ENCODE measurements around the gene HSPB6. TPM values are rescaled to one million over a fixed set of nuclear protein-coding genes. Genes with fewer than 3 reads are reported as not detected.

Gene HSPB6
- polyA plus RNA-seq, 1 donor (not counting 4 experiments of a cell fraction or from before 2014, with no cell fraction given) = not detected

- peaks cover 2% of the 10 kb centered on the region for H4K20me1 ChIP-seq (ENCODE audit: control insufficient read depth, extremely low read depth, insufficient read depth, low read length)
- DNase-seq (ENCODE audit: low read depth, low spot score) = no peak
Observed at GRCh38 chr19:35792312-35792711, 35.5 kb upstream of the HSPB6 start.

GRCh38 chr19:35791814-35792279, 35.0 kb upstream of the HSPB6 start:
- no peaks in the 10 kb centered on the region for H3K9me3 ChIP-seq (ENCODE audit: control insufficient read depth, low read depth, low read length)
- dilution Hi-C loops (cut with MboI; ENCODE audit: extremely low pct_ligation_motif_present, low sequenced_read_pairs) = no loop called here
- H3K27me3 ChIP-seq (ENCODE audit: control insufficient read depth, extremely low read depth, insufficient read depth, low read length) = peaks cover 6% of the 10 kb centered on the region
- FAIRE-seq (no peak), DNase-seq (ENCODE audit: low read depth, low spot score) (no peak)
- H2AFZ ChIP-seq (ENCODE audit: control insufficient read depth, low read length) = no peak overlapping the region
- peaks cover 2% of the 10 kb centered on the region for H4K20me1 ChIP-seq (ENCODE audit: control insufficient read depth, extremely low read depth, insufficient read depth, low read length)
- H3K4me3 ChIP-seq (ENCODE audit: control insufficient read depth in 2 of 3, extremely low read depth in 1 of 3, insufficient read depth in 2 of 3, low read depth in 1 of 3, low read length in 3 of 3) = no peak overlapping the region
- no peak overlapping the region for H3K4me2 ChIP-seq (ENCODE audit: control insufficient read depth, extremely low read depth, insufficient read depth, low read depth, low read length)
- H3K9me1 ChIP-seq (ENCODE audit: control insufficient read depth, extremely low read depth, insufficient read depth, low read length) = no peaks in the 10 kb centered on the region
- H3K36me3 ChIP-seq (ENCODE audit: control insufficient read depth in 2 of 2, extremely low read depth in 1 of 2, insufficient read depth in 2 of 2, low read length in 2 of 2) = no peaks in the 10 kb centered on the region
- no peaks in the 10 kb centered on the region for H3K4me1 ChIP-seq (ENCODE audit: control insufficient read depth, extremely low read depth, insufficient read depth, low read length)
- H3K27ac ChIP-seq (ENCODE audit: control insufficient read depth, insufficient read depth, low read length) = no peak overlapping the region
- H3K79me2 ChIP-seq (ENCODE audit: control insufficient read depth, insufficient read depth, low read length) = no peaks in the 10 kb centered on the region
- no peak overlapping the region for H3K9ac ChIP-seq (ENCODE audit: control insufficient read depth, extremely low read depth, insufficient read depth, low read length)
- TF ChIP-seq EZH2 (IDR thresholded peaks at IDR 0.05; ENCODE audit: low read length) = no peak
- no peak for TF ChIP-seq CTCF (optimal IDR thresholded peaks at IDR 0.05 in 1 of 3, IDR thresholded peaks at IDR 0.05 in 1 of 3, conservative IDR thresholded peaks at IDR 0.05 in 1 of 3; ENCODE audit: extremely low read depth in 1 of 3, insufficient read depth in 2 of 3, low read length in 3 of 3)

More at GRCh38 chr19:35792312-35792711, 35.5 kb upstream of the HSPB6 start:
- FAIRE-seq = no peak
- no peaks in the 10 kb centered on the region for H3K79me2 ChIP-seq (ENCODE audit: control insufficient read depth, insufficient read depth, low read length)
- dilution Hi-C loops (cut with MboI; ENCODE audit: extremely low pct_ligation_motif_present, low sequenced_read_pairs) = no loop called here
- no peak overlapping the region for H3K4me2 ChIP-seq (ENCODE audit: control insufficient read depth, extremely low read depth, insufficient read depth, low read depth, low read length)
- no peaks in the 10 kb centered on the region for H3K9me1 ChIP-seq (ENCODE audit: control insufficient read depth, extremely low read depth, insufficient read depth, low read length)
- peaks cover 10% of the 10 kb centered on the region for H3K27me3 ChIP-seq (ENCODE audit: control insufficient read depth, extremely low read depth, insufficient read depth, low read length)
- no peaks in the 10 kb centered on the region for H3K36me3 ChIP-seq (ENCODE audit: control insufficient read depth in 2 of 2, extremely low read depth in 1 of 2, insufficient read depth in 2 of 2, low read length in 2 of 2)
- H2AFZ ChIP-seq (ENCODE audit: control insufficient read depth, low read length) = no peak overlapping the region
- H3K9me3 ChIP-seq (ENCODE audit: control insufficient read depth, low read depth, low read length) = no peaks in the 10 kb centered on the region
- no peak overlapping the region for H3K4me3 ChIP-seq (ENCODE audit: control insufficient read depth in 2 of 3, extremely low read depth in 1 of 3, insufficient read depth in 2 of 3, low read depth in 1 of 3, low read length in 3 of 3)
- H3K9ac ChIP-seq (ENCODE audit: control insufficient read depth, extremely low read depth, insufficient read depth, low read length) = no peak overlapping the region
- H3K4me1 ChIP-seq (ENCODE audit: control insufficient read depth, extremely low read depth, insufficient read depth, low read length) = no peaks in the 10 kb centered on the region
- TF ChIP-seq CTCF (optimal IDR thresholded peaks at IDR 0.05 in 1 of 3, IDR thresholded peaks at IDR 0.05 in 1 of 3, conservative IDR thresholded peaks at IDR 0.05 in 1 of 3; ENCODE audit: extremely low read depth in 1 of 3, insufficient read depth in 2 of 3, low read length in 3 of 3) = no peak
- no peak for TF ChIP-seq EZH2 (IDR thresholded peaks at IDR 0.05; ENCODE audit: low read length)
- H3K27ac ChIP-seq (ENCODE audit: control insufficient read depth, insufficient read depth, low read length) = no peak overlapping the region
